GM12874 (cell line): ENCODE measurements around the gene OPCML.

ENCODE experiments used
- CTCF ChIP-seq: IDR thresholded peaks from 2 replicates; pipeline ENCODE4 v1.5.1; 2011; ENCODE audit warnings: low read depth, mild to moderate bottlenecking, control low read depth, low read length, moderate library complexity; ENCODE audit not compliant: insufficient read depth

OPCML gene

GRCh38 chr11:132466983-132467382 is 1065.3 kb downstream of the OPCML start:
- TF ChIP-seq CTCF = no peak

GRCh38 chr11:132464939-132465338 is 1067.4 kb downstream of the OPCML start:
- no peak for TF ChIP-seq CTCF

- no peak for TF ChIP-seq CTCF
Measured at GRCh38 chr11:132464003-132464342, 1068.3 kb downstream of the OPCML start.

- no peak for TF ChIP-seq CTCF
Measured at GRCh38 chr11:132463295-132464002, 1068.9 kb downstream of the OPCML start.

- TF ChIP-seq CTCF = no peak
Measured at GRCh38 chr11:132459736-132460135, 1072.6 kb downstream of the OPCML start.

GRCh38 chr11:132457445-132457844 is 1074.9 kb downstream of the OPCML start:
- no peak for TF ChIP-seq CTCF

GRCh38 chr11:132456751-132457328 is 1075.5 kb downstream of the OPCML start:
- TF ChIP-seq CTCF = no peak
